Measurements from ENCODE around the gene SLC7A6.

Gene SLC7A6

DNA sequence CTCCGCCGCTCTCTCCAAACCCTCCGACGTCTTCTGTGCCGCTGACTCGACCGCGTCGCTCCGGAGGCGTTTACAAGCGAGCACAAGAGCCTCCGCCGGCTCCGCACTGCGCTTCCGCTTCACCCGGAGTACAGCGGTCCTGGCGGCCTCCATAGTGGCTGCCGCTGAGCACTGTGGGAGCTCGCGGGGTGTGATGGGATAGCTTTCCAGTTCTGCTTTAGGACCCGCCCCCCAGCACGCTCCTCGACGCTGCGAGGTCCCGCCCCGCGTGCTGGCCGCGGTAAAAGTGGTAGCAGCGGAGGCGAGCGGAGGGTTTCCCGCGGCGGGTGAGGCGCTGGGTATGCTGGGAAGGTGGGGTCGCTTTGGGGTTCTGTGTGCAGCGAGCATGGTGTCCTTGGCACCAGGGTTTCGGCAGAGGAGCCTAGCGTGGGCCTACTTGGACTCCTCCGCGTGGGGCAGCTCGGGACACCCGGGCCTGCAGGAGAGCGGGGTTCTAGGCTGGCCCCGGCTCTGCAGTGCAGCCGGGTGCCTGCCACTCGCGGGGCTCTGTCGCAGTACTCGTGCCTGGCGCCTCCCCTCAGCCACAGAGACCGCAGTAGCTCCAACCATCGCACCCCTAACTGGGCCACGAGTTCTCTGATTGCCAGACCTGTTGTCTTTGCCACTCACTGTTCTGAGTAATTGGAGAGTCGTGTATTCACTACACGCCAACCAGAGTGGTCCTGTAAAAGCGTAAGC lies 46.6 kb downstream of the SLC7A6 start, which contains the start of the genes PRMT7 and SLC7A6OS:
TSS of gene PRMT7 (plus strand) at position 246 of the 738 bp plus-strand sequence. CDS start 4,961 bp downstream, outside the sequence.
TSS of gene SLC7A6OS (minus strand) at position 173 of the 738 bp plus-strand sequence. CDS start at position 153, 20 bp downstream.
- peak; percentile 92 for DNase-seq

- no peak for DNase-seq
Observed at GRCh38 chr16:68313116-68313515, 48.8 kb downstream of the SLC7A6 start.

GRCh38 chr16:68319185-68319908 lies 55.0 kb downstream of the SLC7A6 start:
- no peak for DNase-seq

GRCh38 chr16:68324336-68324735 lies 60.0 kb downstream of the SLC7A6 start:
- no peak for DNase-seq

DNA sequence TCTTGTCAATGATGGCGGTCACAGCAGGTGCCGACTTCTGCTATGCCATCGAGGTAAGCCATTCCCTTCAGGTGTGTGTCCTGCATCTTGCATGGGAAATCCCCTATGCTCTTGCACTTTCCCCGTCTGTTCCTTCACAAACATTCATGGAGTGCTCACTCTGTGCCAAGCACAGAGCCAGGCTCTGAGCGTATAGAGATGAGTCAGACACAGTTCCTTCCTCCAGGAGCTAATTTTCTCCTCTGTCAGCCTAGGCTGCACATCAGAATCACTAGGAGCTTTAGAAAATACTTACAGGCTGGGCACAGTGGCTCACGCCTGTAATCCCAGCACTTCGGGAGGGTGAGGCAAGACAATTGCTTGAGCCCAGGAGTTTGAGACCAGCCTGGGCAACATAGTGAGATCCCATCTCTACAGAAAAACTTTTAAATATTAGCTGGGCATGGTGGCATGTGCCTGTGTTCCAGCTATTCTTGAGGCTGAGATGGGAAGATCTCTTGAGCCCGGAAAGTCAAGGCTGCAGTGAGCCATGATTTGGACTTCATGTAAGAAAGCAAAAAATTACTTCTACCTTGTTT lies 60.5 kb downstream of the SLC7A6 start:
- no peak for DNase-seq

DNA sequence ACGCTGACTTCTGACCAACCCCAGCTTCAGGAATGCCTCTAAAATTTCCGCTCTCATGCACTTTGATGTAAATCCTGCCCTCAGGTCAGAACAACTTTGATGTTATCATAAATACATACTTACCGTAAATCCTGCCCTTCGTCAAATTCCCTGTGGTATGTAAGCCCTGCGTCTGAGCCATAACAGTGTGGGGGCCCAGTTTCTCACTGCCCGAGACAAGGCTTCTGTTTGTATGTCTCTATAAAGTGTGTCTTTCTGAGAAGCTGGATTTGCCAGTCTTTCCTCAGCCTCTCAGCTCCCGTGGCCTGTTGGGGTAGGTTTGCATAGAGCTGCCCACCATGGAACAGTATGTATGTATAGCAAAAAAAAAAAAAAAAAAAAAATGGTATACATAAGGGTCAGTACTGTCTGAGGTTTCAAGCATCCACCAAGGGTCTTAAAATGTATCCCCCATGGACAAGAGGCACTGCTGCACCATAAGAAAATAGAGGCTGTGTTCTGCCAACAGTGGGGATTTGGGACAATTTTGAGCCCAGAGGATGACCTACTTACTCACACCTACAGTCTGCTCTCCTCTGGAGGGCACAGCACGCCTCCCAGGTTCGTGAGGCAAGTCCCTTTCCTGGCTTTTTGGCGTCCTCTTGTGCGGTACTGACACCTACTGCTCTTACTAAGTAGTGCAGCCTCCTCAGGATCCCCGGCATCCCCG lies 64.0 kb downstream of the SLC7A6 start:
- DNase-seq, result peak; percentile 84

- DNase-seq, result no peak
Observed at GRCh38 chr16:68328860-68329390, 64.6 kb downstream of the SLC7A6 start.

GRCh38 chr16:68331879-68332410 lies 67.6 kb downstream of the SLC7A6 start:
- no peak for DNase-seq

DNA sequence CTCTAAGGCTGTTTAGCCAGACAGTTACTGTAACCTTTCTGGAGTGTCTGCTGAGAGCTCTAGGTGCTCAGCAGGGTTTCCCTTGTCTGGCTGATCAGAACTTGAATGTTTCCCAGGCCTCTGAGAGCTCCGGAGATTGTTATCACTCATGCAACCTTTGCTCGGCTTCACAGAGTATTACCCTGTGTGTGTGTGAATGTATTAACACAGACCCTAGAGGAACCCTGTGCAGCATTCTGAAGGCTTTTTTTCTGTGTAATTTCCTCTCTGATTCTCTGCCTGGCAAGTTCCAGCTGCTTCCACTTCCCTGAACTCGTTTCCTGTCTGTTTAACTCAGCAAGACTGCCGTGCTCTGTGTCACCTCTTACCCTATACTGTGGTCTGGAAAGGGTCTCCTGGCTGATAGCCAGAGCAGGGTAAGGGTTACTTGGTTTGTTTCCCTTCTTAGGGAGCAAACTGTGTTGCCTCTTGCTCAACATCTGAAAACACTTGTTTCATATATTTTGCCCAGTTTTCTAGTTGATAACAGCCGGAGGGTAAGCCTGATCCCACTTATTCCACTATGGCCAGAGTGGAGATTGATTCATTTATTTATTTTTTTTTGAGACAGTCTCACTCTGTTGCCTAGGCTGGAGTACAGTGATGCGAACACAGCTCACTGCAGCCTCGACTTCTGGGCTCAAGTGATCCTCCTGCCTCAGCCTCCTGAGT lies 68.2 kb downstream of the SLC7A6 start:
- DNase-seq, result no peak

- DNase-seq, result no peak
Observed at GRCh38 chr16:68335175-68335574, 70.8 kb downstream of the SLC7A6 start.

DNA sequence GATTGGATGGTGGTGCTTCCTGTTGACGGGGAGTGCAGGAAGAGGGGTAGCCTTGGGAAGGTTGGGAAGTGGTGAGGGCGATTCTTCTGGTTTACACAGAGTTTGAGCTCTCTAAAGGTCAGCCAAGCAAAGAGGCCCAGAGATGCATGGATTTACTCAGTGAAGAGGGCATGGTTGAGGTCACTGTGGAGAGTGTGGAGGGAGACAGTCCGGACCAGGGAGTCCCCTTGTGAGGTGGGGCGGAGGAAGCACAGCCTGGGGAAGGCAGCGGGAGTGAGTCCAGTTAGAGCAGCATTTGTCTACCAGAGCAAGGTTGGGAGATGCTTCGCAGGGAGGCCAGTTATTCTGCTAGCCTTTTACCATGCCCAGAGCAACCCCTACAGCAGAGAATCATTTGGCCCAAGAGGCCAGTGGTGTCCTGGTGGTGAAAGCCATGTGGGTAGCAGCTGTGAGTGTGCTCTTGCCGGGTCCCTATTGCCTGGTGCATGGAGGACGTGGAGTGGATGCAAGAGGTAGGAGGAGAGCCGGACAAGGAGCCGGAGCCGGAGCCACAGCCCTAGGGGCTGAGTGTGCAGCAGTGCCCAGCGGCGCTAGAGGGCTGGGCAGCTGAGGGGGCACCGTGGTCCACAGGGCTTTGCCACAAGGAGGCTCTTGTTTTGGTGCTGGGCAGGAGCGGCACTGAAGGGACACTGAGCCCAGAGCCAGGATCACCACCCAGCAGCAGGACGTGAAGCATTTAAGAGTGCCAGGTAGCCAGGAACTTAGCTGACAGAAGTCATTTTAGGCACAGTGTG lies 74.2 kb downstream of the SLC7A6 start:
- no peak for DNase-seq

DNA sequence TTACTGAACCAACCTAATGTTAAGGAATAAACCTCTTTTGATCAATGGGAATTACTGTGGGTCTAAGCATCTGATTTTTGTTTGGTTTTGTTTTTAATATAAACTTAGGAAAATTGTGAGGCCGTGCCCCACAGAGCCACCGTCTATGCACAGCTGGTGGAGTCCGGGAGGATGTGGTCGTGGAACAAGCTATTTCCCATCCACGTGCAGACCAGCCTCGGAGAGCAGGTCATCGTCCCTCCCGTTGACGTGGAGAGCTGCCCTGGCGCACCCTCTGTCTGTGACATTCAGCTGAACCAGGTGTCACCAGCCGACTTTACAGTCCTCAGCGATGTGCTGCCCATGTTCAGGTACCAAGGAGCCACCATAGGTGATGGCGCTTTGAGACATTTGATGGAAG lies 74.9 kb downstream of the SLC7A6 start:
- no peak for DNase-seq

GRCh38 chr16:68342620-68343019 lies 78.3 kb downstream of the SLC7A6 start:
- DNase-seq, result no peak

DNA sequence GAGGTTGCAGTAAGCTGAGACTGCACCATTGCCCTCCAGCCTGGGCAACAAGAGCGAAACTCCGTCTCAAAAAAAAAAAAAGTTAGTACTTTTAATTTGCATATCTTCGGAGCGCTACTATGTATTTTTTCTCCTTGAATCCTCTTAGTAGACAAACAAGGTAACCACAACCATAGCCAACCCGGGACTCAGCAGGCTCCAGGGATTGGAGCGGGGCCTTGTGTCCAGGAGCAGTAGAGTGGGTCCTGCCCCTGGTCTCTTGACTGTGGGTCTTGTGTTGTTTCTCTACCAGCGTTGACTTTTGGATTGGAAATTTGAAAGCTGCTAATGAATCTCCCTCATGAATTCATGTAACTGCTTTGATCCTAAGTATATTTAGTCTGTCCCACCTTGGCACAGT lies 78.8 kb downstream of the SLC7A6 start:
- DNase-seq, result no peak

- no peak for DNase-seq
Observed at GRCh38 chr16:68344252-68344651, 79.9 kb downstream of the SLC7A6 start.

DNA sequence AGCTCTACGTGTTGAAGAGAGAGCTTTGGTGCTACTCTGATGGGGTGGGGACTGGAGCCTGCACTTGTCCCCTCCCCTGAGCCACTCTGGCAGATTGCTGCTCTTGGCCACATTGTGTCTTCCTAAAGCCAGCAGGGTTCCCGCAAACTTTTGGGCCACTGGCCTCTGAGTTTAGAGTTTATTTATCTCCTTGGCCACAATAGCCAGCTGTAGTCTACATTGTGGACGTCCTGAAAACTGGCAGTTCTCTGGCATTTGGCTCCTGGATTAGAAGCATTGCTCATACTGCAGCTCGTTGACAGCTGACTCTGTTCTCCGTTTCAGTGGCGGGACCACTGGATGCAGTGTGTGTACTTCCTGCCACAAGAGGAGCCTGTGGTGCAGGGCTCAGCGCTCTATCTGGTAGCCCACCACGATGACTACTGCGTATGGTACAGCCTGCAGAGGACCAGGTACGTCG lies 81.1 kb downstream of the SLC7A6 start:
- DNase-seq, result no peak

DNA sequence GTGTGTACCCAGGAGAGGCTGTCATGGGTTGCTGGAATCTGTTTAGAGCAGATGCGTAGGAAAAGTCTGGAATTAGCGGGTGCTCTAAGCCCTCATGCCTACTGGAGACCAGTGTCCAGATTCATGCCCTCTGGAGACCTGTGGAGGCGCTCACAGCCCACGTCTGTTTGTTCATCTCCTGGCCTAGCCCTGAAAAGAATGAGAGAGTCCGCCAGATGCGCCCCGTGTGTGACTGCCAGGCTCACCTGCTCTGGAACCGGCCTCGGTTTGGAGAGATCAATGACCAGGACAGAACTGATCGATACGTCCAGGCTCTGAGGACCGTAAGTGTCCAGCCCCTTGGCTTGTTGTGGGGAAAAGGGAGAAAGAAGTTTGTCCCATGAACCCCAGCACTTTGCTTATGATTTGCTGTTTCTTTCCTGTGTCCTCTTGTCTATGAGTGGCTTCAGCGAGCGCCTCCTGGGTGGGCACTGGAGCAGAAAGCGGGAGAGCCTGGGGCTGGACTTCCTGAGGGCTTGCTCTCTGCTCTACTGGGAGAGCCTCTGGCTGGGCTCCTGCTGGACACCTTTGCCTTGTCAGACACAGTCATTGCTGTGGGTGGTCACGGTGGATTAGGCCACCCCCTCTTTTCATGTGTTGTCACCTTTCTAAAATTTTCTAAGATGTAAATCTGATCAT lies 81.8 kb downstream of the SLC7A6 start:
- DNase-seq, result no peak

GRCh38 chr16:68346892-68347480 lies 82.7 kb downstream of the SLC7A6 start:
- DNase-seq, result no peak

DNA sequence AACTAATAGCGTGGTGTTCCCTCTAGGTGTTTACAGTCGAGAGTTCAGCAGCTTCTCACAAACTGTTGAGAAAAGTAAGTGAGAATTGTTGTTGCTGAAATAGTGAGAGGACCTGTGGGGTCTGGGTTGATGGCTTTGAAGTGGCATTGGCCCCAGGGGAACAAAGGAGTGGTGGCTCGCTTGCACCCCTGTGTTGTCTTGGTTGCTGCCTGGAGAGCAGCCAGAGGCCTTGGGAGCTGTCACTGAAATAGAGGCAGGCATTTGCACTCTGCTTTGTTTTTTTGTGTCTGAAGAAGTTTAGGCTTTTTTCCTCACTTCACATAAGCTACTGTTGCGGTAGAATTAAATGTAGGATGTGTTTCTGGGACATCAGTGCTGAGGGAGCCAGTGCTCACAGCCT lies 83.3 kb downstream of the SLC7A6 start:
- no peak for DNase-seq

Measured in NCI-H2171 (cell line).